ENCODE measurements around the gene ZNF718. TPM values are rescaled to one million over a fixed set of nuclear protein-coding genes. Genes with fewer than 3 reads are reported as not detected.
"Not testable (repeated sequence)": the region's sequence is repeated elsewhere in the genome, so short reads cannot be mapped to it uniquely, and the experiment has no call there.

The ZNF718 gene
- polyA plus RNA-seq (2013, experiment 1 of 2; ENCODE audit: insufficient read length), result 3.2 TPM
- polyA plus RNA-seq (2013, experiment 2 of 2; ENCODE audit: insufficient read length), result 3.4 TPM

DNA sequence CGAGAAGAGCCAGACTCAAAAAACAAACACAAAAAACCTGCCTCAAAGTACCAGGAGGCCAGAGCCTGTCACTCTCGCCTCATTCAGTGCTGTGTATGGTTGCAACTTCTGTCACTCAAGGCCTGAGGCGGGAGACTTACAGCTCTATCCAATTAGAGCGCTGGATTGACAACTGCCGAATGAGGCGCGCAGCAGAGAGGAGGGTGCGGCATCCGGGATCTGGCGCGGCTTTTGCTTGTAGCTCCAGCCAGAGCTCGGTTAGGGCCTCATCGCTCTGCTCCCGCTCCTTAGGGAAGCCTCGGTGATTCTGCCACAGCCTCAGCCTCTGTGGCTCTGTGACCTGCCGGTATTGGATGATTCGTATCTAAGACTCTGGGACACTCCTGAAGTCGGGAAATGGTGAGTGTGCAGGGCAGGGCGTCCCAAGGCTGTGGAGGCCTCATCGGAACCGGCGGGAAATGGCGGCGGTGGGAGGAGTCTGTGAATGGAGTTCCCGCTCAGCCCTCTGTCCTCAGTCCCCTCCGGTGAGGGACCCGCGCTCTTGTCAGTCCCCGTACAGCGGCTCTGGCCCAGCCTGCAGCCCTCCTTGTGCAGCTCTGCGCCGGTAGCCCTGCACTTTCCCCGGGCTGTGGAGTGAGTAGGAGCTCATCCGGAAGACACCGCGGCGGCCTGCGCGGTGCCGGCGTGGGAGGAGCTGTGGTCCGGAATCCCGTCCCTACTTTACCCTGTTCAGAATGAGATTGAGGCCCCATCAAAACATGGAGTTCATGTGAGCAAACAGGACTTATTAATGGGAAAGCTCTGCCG, at the start of gene ZNF718:
TSS of gene ZNF718 (plus strand) at position 227 of the 807 bp plus-strand sequence. CDS start at position 397, 170 bp downstream.
- peak; percentile 96 for DNase-seq

DNA sequence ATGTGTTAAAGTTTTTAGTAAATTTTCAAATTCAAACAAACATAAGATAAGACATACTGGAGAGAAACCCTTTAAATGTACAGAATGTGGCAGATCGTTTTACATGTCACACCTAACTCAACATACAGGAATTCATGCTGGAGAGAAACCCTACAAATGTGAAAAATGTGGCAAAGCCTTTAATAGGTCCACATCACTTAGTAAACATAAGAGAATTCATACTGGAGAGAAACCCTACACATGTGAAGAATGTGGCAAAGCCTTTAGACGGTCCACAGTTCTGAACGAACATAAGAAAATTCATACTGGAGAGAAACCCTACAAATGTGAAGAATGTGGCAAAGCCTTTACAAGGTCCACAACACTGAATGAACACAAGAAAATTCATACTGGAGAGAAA, 38.4 kb upstream of the ZNF718 start:
- no peak for DNase-seq

- DNase-seq, result not testable (repeated sequence)
Measured at GRCh38 chr4:86559-87324, 37.6 kb upstream of the ZNF718 start.

- DNase-seq, result no peak
Measured at GRCh38 chr4:98386-98785, 25.9 kb upstream of the ZNF718 start.

DNA sequence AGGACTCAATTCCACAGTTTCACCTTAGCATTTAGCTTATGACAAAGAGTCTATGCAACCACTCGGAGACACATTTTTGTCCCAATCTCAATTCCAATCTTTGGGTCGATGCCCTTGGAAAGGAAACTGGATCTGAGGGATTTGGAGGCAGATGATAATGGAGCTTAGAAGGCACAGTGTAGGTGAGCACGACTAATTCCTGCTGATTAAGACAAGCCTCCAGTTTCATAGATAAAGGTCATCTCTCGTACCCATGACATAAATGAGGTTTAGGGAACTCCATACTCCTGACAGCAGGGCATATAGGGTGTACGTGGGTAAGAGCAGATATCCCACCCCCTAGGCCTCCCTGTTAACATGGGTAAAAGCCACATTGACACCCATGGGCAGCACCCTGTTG, 24.4 kb upstream of the ZNF718 start:
- no peak for DNase-seq

GRCh38 chr4:107083-107443, 17.2 kb upstream of the ZNF718 start:
- no peak for DNase-seq

GRCh38 chr4:107444-108429, 16.6 kb upstream of the ZNF718 start:
- no peak for DNase-seq

DNA sequence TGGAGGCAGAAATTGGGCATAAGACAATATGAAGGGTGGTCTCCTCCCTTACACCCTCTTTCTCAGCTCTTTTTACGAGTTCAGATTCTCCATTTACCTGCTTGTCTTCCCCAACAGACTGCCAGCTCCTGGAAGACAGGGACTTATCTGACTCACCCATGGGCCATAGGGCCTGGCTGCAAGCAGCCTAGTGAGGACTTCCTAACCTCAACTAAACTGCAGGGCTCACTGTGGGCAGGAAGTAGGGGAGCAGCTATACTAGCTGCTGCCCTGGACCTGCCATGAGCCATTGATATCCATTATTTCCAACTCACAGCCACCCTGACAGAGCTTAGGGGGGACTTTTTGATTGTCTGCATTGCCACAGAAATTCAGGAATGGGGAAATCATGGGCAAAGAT, 11.5 kb upstream of the ZNF718 start:
- DNase-seq, result no peak

GRCh38 chr4:113732-114131, 10.6 kb upstream of the ZNF718 start:
- DNase-seq, result no peak

DNA sequence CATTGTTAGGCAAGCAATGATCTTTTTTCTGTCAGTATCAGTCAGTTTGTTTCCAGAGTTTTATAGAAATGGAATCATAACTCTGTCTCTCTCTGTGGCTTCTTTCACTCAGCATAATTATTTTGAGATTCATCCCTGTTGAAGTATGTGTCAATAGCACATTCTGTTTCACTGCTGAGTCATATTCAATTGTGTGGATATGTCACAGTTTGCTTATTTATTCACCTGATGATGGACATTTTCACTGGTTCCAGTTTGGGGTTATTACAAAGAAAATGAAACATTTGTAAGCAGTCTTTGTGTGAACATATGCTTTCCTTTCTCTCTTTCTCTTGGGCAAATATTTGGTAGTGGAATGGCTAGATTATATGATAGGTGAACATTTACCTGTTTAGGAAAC, 10.2 kb upstream of the ZNF718 start:
- no peak for DNase-seq

- DNase-seq, result no peak
Measured at GRCh38 chr4:116499-116898, 7.8 kb upstream of the ZNF718 start.

GRCh38 chr4:120616-121015, 3.7 kb upstream of the ZNF718 start:
- no peak for DNase-seq

- DNase-seq, result no peak
Measured at GRCh38 chr4:121408-122084, 2.8 kb upstream of the ZNF718 start.

DNA sequence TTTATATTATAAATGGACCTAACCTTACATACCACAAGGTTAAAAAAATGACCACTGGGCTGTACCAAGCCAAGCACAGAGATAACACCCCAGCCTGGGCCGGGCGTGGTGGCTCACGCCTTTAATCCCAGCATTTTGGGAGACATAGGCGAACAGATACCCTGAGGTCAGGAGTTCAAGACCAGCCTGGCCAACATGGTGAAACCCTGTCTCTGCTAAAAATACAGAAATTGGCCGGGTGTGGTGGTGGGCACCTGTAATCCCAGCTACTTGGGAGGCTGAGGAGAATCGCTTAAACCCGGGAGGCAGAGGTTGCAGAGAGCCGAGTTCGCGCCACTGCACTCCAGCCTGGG, 403 bp upstream of the ZNF718 start:
- DNase-seq, result not testable (repeated sequence)

DNA sequence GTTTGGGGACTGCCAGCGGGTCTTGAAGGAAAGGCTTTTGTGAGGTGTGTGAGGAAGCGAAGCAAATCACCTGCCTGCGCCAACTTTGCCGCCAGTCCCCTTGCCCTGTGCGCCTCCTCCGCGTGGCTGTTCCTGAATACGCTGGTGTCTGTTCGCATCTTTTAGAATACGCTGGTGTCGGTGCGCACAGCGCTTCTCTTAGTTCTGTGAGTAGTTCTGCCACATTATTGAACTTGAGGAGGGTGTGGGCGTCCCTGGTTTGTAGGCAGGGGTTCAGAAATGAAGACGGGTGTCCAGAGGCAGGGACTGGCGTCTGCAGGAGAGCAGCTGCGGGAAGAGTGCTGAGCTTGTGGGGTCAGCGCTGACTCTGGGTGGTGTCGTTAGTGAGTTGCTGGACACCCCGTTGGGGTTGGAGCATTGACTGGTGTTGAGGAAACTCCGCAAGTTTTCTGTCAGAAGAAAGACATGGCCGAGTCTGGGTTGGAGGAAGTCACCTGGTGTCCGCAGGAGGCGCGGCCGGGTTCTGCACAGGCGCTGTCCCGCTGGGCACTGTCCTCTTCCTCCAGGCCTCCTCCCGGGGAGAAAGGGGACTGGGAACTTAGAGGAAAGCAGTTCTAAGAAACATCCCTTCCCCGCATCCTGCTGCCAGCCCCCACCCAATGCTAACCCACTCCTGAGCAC, 930 bp downstream of the ZNF718 start:
- DNase-seq, result no peak

DNA sequence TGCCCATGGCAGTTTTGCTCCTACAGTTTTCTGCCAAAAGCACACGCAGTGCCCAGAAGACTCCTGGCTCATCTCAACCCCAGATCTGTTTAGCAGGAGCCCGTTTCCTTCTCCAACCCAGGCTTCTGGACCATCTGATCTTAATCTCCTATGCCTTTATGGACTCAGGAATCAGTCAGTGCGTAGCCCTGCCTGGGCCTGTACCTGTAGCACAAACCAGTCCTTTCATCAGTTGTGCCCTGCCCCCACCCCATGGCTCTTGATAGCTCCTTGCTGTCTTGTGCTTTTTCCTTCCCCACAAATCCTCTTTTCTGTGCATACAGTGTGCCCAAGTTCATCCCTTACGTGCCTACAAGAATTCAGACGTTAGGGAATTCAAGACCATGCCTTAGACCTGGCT, 1.5 kb downstream of the ZNF718 start:
- no peak for DNase-seq

DNA sequence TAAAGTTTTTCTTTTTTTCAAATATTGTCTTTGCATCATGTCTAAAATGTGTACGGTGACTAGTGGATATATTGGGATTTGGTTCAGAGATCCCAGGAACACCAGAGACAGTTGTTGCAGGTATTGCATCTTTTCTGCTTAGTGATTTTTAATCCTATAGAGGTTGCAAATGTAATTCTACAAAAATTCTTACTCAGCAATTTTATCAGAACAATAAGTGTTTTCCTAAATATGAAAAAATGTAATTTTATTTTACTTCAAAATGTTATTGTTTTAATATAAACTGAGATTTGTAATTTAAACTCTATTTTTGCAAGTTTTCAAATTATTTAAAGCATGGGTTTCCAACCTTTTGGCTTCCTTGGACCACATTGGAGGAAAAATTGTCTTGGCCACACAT, 8.2 kb downstream of the ZNF718 start:
- no peak for DNase-seq

DNA sequence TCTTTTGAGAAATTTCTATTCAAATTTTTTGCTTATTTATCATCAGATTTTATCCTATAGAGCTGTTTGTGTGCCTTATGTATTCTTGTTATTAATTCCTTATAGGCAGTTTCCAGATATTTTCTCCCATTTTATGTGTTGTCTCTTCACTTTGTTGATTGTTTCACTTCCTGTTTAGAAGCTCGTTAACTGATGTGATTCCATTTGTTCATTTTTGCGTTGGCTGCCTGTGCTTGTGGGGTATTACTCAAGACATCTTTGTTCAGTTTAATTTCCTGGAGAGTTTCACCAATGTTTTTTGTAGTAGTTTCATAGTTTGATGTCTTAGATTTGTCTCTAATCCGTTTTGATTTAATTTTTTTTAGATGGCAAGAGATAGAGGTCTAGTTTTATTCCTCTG, 14.6 kb downstream of the ZNF718 start:
- DNase-seq, result no peak

GRCh38 chr4:139691-140090, 15.4 kb downstream of the ZNF718 start:
- no peak for DNase-seq

DNA sequence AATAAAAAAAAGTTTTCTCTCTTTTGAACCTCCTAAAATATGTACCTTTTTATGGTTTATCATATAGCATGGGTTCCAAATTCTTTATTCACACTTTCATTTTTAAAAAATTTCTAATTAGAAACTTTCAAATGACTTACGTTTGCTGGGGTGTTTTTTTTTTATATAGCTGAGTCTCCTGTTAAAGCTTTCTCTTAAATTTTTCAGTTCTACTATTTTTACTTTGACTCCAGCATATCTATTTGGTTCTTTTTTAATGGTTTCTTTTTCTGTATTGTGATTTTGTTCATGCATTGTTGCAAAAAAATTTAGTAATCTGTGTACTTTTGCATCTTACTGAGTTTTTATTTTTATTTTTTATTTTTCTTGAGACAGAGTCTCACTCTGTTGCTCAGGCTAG, 22.3 kb downstream of the ZNF718 start:
- DNase-seq, result no peak

- DNase-seq, result no peak
Measured at GRCh38 chr4:147233-147632, 22.9 kb downstream of the ZNF718 start.

All from fibroblast of skin of abdomen (primary cell).